Adrenal gland (tissue), 5 donors: Measurements from ENCODE around the gene HES5.

ENCODE experiments used
- CTCF ChIP-seq, 6 experiments: fragments of 450-650 bp in 4 of 6; fragments of 200-600 bp in 2 of 6; sonication (generic) in 1 of 6; IDR thresholded peaks; 1 replicate in 5 of 6; 2 replicates in 1 of 6; pipeline versions ENCODE4 v1.5.1 to v1.8.0; 2016 to 2021; ENCODE audit warnings: antibody characterized with exemption in 6 of 6, mild to moderate bottlenecking in 2 of 6, moderate library complexity in 1 of 6
- POLR2A ChIP-seq, 2 donors: fragments of 450-650 bp; IDR thresholded peaks; one replicate each; pipeline ENCODE4 v1.6.1; 2017; ENCODE audit warnings: antibody characterized with exemption in 2 of 2, mild to moderate bottlenecking in 2 of 2, moderate library complexity in 1 of 2
- donor health status: DM: no; HTN: no; CAD: no.

GRCh38 chr1:2482588-2482987 is 47.5 kb downstream of the HES5 start:
- TF ChIP-seq CTCF (IDR thresholded peaks at IDR 0.05) = no peak
- no peak for TF ChIP-seq POLR2A (IDR thresholded peaks at IDR 0.05)
